HG03064 (cell line): ENCODE data around the gene PTPRT.

ENCODE experiments used
- ATAC-seq: cut with Tn5 transposase; IDR thresholded peaks from one replicate; pipeline ENCODE4 v1.9.1; 2021; ENCODE audit warnings: low read depth; ENCODE audit not compliant: unreplicated experiment

The PTPRT gene

DNA sequence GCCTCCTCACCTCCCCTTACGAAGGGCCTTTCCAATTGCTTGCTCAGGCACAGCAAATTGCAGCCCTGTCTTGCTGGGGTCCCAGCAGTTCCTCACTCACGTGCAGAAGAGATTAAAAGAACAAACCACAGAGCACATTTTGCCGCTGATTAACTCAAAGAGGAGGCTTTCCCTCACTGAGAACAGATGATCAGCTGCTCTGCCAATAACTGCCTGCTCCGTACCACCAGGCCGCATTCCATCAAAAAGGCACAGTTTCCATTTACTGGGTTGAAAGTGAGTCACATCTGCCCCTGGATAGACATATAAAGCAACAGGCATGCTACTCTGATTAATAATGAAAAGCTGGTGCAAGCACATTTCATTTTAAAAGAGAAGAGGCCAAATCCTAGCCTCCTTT lies 446.8 kb downstream of the PTPRT start:
- no peak for ATAC-seq

DNA sequence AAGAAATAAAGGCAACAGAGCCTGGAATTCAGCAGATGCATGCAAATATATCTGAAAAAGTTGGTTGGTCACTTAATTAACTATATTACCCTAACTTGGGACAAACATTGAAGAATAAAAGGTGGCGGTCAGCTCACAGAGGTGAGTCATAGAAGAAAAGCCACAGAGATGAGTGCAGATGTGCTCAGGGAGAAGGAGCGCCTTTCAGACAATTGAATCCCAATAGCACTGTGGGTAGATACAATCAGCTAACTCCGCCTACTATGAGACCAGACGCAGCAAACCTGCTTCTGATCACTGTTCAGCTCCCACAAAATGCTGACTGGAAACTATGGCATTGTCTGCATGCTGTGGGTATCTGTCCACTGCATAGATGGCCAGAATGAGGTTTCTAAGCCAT lies 447.8 kb downstream of the PTPRT start:
- ATAC-seq, result no peak

DNA sequence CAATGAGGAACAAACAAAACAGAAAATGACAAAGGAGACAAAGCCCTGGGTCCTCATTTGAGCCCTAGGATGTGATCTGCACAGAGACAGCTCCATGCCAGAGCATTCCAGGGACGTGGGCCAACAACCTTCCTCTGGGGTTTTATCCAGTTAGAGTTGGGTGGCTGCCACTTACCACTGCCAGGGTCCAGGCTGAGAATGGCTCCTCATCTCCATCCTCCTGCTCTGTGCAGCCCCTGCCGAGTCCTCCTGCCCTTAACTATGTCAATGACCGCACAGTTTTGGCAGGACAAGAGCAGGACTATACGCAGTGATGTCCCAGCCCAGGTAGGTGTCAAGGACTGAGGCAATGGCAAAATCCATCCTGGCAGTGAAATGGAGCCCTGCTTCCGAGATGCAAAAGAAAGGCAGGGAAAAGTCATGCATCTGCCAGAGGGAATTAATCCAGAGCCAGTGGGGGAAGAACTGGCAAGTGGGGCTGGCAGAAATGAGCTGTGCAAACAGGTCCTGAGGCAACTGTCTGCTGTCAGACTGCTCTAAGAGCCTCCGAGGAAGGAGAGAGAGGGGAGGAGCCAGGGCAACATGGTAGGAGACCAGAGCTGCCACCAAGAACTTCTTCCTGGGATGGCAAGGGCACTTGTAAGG lies 449.4 kb downstream of the PTPRT start:
- no peak for ATAC-seq

DNA sequence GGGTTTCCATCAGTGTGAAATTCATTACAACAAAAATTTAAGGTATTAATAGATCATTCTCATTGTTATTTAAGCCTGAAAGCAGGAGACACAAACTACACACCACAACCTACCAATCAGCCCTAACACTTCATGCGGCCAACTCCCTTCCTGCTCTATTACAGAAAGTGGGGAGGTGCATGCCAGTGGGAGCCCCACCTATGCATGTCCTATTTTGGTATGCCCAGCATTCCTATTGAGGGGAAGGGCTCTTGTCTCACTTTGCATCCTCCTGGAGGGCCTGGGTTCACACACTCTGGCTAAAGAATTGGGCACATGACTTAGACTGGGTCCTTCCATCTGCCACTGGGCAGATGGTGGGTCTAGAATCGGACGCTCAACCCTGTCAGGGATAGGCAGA lies 450.0 kb downstream of the PTPRT start:
- ATAC-seq, result no peak

DNA sequence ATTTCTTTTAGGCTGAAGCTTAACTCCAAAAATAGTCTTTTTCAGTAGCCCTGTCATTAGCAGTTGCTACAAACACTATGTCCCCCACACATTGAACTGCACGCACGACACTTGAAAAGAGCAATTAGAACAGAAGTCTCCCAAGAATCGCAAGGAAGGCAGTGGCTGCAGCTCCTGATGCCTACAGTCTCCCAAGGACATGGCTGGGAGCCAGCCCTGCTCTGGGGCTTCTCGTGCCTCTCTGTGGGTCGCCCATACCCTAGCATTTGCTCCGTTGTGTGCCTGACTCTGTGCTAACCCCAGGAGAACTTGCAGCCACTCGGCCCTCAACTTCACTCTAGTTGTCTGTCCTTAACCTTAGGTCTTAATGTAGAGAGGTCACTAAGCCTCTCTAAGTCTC lies 454.2 kb downstream of the PTPRT start:
- ATAC-seq, result no peak

DNA sequence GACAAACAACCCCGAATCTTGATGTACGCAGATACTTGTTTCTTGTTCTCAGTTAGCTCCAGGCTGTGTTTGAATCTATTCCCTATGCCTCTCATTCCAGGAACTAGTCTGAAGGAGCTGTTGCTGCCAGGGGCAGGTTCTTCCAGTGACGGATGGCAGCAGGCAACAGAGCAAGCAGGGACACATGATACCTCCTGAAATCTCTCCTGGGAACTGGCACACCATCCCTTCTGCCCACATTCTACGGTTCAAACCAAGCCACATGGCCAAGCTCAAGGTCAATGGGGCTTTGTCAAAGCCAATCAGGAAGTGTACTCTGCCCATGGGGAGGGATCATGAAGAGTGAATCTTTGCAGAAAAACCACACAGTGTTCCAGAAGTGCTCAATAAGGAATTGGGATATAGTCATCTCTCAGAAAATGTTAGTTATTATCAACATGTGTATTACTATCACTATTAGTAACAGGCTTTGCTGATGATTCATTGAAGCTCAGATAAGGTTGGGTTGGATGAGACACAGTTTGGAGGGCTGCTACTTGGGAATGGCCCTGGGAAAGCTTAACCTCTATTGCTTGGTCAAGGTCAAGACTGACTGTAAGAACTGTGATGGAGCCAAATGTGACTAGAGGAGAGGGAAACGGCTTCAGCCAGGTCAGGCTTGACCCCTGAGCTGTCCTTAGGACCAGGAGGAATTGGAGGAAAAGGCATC lies 454.9 kb downstream of the PTPRT start:
- no peak for ATAC-seq

DNA sequence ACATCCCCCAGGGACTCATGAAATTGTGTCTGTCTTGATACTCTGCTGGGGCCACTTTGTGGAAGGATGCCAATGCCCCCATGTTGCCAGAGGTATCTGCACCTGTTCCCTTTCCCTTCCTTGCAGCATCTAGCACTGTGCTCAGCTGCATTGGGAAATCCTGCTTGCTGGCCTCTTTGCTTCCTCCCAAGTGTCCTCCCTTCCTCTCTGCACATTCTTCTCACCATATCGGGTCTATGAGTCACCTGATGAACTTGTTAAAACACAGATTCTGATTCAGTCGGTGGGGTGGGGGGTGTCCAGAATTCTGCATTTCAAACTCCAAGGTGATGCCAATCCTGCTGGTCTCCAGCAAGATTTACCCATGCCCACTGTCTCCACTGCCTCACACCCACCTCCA lies 467.8 kb downstream of the PTPRT start:
- ATAC-seq, result no peak

DNA sequence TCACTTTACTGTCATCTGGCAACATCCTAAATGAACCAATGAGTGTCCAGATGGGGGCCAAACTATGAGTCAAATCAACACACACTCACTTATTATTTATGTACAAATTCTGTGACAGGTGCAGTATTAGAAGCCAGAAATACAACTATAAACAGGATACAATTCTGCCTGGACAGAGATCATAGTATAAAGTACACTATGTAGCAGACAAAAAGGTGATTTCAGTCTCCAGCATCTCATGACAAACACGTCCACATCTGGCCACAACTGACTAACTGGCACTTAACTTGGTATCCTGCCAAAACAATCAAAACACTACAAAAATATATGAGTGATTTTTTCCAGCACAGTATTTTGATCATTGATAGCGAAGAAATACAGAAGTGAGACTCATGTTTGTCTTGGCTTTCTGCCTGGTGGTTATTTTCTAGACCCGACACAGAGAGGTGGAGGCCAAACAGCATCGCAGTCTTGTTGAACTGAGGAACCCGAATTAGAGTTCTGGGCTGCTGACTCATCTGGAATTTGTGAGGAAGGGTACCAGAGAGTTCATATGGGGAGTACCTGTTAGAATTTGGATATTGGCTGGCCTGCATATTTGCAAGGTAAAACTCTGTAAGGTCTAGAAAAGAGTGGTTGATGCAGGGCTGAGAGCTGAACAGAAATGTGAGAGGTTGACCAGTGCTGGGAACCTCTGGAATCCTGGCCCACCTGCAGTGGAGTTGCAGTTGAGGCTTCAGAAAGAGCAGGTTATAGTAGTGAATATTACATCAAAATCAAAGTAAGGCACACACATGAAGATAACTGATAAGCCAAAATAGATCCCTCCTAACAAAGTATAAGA lies 475.2 kb downstream of the PTPRT start:
- ATAC-seq, result no peak

DNA sequence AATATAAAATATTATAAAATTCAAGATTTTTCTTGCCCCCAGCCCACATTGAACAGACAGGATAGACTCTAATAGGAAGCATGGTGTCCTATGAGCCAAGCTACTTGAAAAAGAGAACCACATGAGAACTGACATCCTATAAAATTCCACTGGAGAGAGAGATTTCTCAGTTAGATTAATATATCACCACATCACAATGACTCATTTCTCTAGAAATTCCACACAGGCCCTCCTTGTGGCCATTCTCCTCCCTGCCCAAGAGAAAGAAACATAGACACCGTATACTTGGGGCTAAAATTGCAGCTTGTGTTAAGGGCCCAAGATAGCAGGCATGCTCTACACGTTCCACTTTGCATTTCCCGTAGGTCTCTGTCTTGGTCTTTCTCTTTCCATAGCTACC lies 481.4 kb downstream of the PTPRT start:
- no peak for ATAC-seq

DNA sequence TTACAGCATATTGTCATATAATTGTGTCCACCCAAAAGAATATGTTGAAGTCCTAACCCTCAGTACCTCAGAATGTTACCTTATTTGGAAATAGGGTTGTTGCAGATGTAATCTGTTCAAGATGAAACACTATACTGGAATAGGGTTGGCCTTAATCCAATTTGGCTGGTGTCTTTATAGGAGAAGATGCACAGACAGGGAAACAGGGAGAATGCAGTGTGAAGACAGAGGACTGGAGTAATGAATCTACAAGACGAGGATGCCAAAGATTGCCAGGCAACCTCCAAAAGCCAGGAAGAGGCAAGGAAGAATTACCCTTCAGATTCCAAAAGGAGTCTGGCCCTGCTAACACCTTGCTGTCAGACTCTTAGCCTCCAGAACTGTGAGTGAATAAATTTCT lies 482.9 kb downstream of the PTPRT start:
- ATAC-seq, result no peak

DNA sequence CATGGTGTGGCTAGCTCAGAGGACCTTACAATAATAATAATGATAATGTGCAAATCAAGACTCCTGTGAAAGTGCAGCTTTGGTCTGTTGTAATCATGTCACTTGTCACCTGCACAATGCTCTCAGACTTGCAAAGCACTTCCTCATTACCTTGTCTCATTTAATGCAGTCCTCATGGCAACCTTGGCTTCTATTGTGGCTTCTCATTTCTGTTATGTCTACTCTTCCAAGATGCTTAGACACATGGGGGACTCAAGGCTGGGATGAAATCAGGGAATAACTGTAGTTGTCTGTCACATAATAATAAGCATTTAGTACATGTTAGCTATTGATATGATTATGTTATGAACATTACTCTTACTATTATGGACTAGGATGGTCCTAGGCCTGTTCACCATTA lies 484.2 kb downstream of the PTPRT start:
- ATAC-seq, result no peak

DNA sequence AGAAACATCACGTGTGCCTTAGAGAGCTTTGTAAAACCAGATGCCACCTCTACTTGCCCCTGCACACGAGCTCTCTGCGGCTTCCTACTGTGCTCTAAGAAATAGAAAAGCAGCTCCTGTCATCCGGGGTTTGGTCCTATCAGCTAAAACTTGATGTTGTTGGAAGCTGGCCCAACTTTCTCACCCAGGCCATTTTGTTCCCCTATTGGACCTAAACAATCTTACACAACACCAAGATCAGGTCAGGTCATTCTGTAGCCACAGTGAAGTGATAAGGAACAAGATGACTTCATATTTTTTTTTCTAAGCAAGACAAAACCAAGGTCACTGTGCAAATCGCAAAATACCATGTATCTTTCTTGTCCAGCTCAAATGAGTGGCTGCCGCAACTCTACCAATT lies 486.0 kb downstream of the PTPRT start:
- ATAC-seq, result no peak

DNA sequence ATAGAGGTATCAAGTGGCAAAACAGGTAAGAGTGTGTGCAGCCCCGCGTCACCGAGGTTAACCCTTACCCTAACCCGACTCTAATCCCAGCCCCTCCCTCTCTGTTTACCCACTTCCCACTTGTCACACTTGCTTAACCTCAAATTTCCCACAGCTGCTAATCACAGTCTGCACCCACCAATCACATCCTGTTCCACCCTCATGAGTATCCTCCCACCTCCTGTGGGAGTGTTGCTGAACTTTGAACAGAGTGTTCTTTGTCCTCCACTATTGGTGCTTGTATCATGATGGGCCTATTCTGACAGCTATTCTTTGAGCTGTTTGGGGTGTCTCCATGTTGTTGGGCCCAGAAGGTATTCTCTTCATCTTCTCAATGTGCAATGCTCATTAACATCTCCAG lies 487.8 kb downstream of the PTPRT start:
- no peak for ATAC-seq

DNA sequence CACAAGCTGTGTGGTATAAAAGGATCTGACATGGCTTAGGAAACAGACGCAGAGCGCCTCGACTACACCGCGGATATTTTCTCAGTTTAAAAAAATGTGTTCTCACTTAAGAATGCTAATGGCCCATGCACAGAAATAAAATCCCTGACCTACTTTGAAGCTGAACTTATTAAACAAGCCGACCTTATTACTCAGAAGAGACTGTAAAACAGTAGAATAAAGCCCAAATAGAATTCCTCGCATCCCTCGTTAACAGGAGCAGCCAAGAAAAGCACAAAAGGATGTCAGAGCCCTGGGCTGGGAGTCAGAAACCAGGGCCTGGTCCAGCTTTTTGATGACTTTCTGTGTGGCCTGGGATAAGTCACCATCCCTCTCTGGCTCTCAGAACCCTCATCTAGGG lies 489.3 kb downstream of the PTPRT start:
- ATAC-seq, result no peak

DNA sequence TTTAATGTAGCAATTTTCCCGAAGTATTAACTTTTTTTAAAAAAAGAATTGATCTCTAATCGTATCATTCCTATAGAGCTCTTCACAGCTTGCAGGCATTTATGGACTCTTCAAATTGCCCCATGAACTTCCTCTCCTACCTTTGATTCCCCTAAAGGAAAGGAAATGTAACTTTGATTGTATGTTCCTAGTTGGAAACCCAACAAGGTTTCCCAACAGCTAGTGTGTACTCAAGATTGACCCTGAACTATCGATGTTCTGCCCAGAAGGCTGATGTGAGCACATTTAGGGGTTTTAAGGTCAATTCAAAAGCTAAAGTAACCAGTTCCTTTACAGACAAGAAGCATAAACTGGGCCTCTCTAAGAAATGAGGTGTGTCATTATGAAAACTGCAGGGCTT lies 491.7 kb downstream of the PTPRT start:
- ATAC-seq, result no peak

DNA sequence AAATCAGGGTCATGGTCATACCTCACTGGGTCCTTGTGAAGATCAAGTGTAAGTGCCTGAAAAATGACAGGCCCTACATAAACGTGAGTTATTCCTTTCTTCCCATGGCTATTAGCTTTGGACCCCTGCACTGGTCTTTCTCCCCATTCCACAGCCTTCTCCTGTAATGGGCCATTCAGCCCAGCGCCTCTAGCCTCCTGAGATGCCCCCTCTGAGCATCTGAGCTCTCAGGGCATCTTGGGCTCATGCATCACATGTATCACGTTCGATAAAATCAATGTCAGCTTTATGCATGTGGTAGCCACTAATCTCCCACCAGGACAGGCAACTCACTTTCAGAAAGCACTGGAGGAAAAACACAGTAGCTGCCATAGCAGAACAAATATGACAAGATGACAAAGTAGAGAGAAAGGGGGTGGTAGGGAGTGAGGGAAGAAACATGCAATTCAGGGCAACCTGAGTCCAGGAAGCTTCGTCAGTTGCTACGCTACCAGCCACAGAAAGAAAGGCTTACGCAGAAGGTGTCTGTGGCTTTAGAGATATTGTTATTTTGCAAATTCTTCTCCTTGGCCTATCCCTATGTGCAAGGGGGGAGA lies 498.8 kb downstream of the PTPRT start:
- no peak for ATAC-seq

DNA sequence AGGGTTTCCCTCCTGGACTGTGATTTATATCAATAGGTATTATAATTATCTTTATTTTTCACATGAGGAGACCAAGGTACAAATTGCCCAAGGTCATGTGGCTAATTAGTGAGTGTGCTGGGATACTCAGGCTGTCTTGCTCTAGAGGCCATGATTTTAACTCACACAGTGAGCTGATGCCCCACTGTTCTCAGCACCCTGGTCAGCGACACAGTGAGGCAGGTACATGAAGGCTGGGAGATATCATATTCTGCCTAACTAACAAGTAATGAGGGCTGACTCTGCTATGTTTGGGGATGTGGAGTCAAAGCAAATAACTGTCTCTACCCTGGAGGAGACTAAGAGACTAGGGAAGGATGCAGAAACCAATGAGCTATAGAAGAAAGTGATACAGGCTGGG lies 501.1 kb downstream of the PTPRT start:
- ATAC-seq, result no peak

DNA sequence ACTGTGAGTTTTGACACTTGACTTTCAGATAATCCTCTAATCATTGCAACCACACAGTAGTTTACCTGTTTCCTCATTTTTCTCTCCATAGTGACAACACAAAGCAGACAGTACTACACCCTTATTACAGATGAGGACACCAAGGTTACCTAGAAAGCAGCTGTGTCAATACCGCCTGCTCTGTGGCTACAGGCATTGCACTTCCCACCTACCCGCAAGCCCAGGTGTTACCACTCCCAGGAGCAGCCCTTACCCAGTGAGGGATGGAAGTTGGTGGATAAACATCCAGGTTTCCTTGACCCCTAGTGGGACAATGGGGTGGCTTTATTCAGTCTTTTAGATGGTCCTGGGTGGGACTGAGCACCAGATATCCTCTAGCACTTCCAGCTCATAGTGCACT lies 503.6 kb downstream of the PTPRT start:
- ATAC-seq, result no peak

DNA sequence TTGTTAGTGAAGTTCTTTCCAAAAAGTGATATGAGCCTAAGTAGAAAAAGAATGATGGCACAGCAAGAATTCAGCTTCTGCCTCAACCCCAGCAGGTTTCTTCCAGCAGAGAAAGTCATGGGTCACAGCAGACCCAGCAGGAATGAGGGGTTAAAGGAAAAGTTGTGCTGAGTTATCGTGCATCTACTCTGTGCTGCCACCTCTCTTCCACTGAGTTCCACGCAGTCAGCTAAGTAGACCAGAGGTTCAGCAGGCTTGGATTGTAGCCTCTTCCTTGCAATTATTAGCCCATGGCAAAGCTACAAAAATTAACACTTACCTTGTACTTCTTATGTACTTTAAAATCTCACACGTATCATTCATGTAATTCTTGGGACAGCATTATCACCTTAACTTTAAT lies 510.8 kb downstream of the PTPRT start:
- no peak for ATAC-seq

DNA sequence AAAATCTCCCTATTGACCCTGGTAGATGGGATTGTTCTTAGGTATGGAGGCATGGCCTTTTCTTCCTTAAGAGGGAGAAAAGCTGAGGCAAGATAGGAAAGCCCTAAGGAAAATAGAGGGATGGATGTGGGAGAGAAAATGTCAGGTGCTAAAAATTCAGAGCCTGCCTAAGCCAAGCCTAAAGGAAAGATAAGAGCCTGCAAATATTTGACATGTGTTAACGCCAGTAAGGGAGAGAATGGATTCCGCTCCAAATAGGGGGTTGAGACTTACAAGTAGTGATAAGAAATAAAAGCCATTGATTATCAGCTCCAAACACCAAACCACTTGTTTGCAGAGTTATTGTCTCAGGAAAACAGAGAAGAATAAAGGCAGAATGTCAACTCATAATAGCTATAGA lies 533.6 kb downstream of the PTPRT start:
- ATAC-seq, result no peak

DNA sequence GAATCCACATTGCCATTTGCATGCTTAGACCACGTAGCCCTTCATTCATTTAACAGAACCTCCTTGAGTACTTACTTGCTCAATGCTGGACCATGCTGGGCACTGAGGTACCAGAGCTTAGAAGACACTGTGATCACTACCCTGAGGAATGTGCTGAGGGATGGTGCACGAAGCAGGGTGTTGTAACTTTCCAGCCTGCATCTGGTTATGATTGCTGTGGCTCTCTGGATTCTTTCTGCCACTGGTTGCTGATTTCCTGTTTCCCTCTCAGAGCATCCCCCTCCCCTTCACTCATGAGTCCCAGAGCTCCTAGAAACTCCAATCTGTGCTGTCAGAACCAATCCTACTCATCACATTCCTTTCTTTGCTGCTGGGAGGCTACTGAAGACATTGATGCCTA lies 537.4 kb downstream of the PTPRT start:
- ATAC-seq, result no peak
